Measurements from ENCODE around the gene NFE2L3. TPM values are rescaled to one million over a fixed set of nuclear protein-coding genes. Genes with fewer than 3 reads are reported as not detected.
A peak's percentile ranks its signal among the peaks of the same experiment; 100 is the strongest.

NFE2L3 gene
- total and polyA plus RNA-seq, 2 of the 8 experiments (the other 6 are each of a cell fraction or from before 2014, with no cell fraction given) = 64.9 to 76.5 TPM

DNA sequence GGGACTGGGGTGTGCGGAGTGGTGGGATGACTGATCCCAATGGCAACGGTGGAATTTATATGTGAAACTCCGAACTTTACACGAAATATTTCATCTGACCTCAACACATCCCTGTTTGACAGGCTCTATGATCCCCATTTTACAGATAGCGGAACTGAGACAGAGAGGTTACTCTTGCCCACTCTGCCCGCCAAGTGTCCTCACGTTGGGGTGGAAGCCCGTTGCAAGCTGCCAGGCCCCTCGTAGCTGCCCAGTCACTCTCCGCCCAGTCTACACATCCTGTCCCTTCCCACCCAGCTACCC lies 397 bp upstream of the NFE2L3 start:
- FAIRE-seq (no peak), DNase-seq (ENCODE audit: low read depth in 1 of 2, low spot score in 2 of 2) (no peak)
- H2BK120ac ChIP-seq (replicated peaks; ENCODE audit: low read depth, low read length) = peak overlapping the region; percentile 18
- no peaks in the 10 kb centered on the region for H3K36me3 ChIP-seq (ENCODE audit: control insufficient read depth in 2 of 4, insufficient read depth in 4 of 4, low read length in 3 of 4)
- H3K27ac ChIP-seq (ENCODE audit: low read depth, low read length) = no peak overlapping the region
- H3K18ac ChIP-seq (ENCODE audit: extremely low read depth, low read length) = peak overlapping the region; percentile 60
- H2AK5ac ChIP-seq (ENCODE audit: low read depth, low read length) = peak overlapping the region; percentile 58; the same call in 1 of the 2 replicates
- H3K27me3 ChIP-seq (replicated peaks in 1 of 4; ENCODE audit: control insufficient read depth in 3 of 4, extremely low read depth in 1 of 4, insufficient read depth in 3 of 4, low read length in 3 of 4) = peaks cover 0 to 7% (median 0%) of the 10 kb centered on the region in 4 experiments; a peak in 2 of 7 replicates
- H2BK15ac ChIP-seq (ENCODE audit: low read length) = peak overlapping the region; percentile 99; the same call in 1 of the 2 replicates
- H2BK20ac ChIP-seq (ENCODE audit: low read length) = peak overlapping the region; percentile 77
- H3K4ac ChIP-seq (replicated peaks; ENCODE audit: insufficient read length, low read depth, low read length) = peak overlapping the region; percentile 75
- peak overlapping the region in 2 of 4 experiments; percentile 26 to 95; a peak in 4 of 8 replicates for H3K4me3 ChIP-seq (ENCODE audit: extremely low read depth in 1 of 4, insufficient read depth in 2 of 4, low read depth in 3 of 4, low read length in 4 of 4)
- peak overlapping the region; percentile 28 for H3K56ac ChIP-seq (replicated peaks; ENCODE audit: insufficient read length, low read depth, low read length)
- H3K9me3 ChIP-seq (ENCODE audit: insufficient read depth in 2 of 2, low read depth in 1 of 2, low read length in 1 of 2) = peaks cover 7 to 13% of the 10 kb centered on the region in 2 experiments; a peak in 2 of 4 replicates
- no peak overlapping the region for H3K14ac ChIP-seq (ENCODE audit: insufficient read length)
- H3K79me2 ChIP-seq (ENCODE audit: control insufficient read depth in 1 of 2, insufficient read depth in 2 of 2, low read length in 2 of 2) = peaks cover 9 to 39% of the 10 kb centered on the region in 2 experiments
- TF ChIP-seq TEAD4 (IDR thresholded peaks at IDR 0.05; ENCODE audit: low read depth, low read length) (no peak), NANOG (IDR thresholded peaks at IDR 0.05; ENCODE audit: insufficient read depth, low read depth, low read length, poor library complexity, severe bottlenecking) (no peak), TAF7 (optimal IDR thresholded peaks at IDR 0.05; ENCODE audit: borderline replicate concordance, low read depth, low read length) (no peak), BRCA1 (IDR thresholded peaks at IDR 0.05; ENCODE audit: low read depth, low read length) (no peak), KDM5A (IDR thresholded peaks at IDR 0.05; ENCODE audit: low read length) (no peak), BACH1 (IDR thresholded peaks at IDR 0.05; ENCODE audit: low read length) (no peak)
- H4K5ac ChIP-seq (ENCODE audit: insufficient read length, low read depth, low read length) = no peak overlapping the region
- WGBS, 2 experiments (ENCODE audit: extremely low coverage in 1 of 2, insufficient coverage in 1 of 2, insufficient read length in 1 of 2, insufficient replicate concordance in 2 of 2, low coverage in 1 of 2, low lambda C conversion rate in 2 of 2, missing lambda C conversion rate in 1 of 2) = 92% methylated on average over 9 of the region's 10 CpGs; no CpG with 5 or more reads in 1 of the 2 experiments
- peak overlapping the region; percentile 91 for H4K91ac ChIP-seq (replicated peaks; ENCODE audit: insufficient read length, low read length)
- H3K4me2 ChIP-seq (ENCODE audit: insufficient read depth in 1 of 2, low read depth in 2 of 2, low read length in 2 of 2) = peak overlapping the region; percentile 57 to 98
- peaks cover 16 to 19% of the 10 kb centered on the region in 2 experiments for H4K20me1 ChIP-seq (replicated peaks in 1 of 2; ENCODE audit: control insufficient read depth in 1 of 2, insufficient read depth in 2 of 2, low read length in 2 of 2)
- H3K9ac ChIP-seq (replicated peaks in 1 of 4; ENCODE audit: extremely low read depth in 1 of 4, low read depth in 3 of 4, low read length in 3 of 4) = no peak overlapping the region
- H3K23me2 ChIP-seq (ENCODE audit: low read depth, low read length) = peaks cover 6% of the 10 kb centered on the region
- peaks cover 14 to 30% (median 21%) of the 10 kb centered on the region in 4 experiments for H3K4me1 ChIP-seq (replicated peaks in 1 of 4; ENCODE audit: control insufficient read depth in 3 of 4, insufficient read depth in 4 of 4, low read length in 3 of 4)
- no peak overlapping the region for H3K23ac ChIP-seq (ENCODE audit: insufficient read length)
- ChIA-PET POLR2A (ENCODE audit: partially characterized antibody) (interaction anchor here (0.7 to 5.2 kb wide), 17 partner anchors 10 to 213 kb away, joined by 3 to 36 read pairs (median 4); partner anchors contain the start of genes CBX3 and HNRNPA2B1), CTCF (ENCODE audit: partially characterized antibody) (interaction anchor here (0.6 to 2.0 kb wide), 12 partner anchors 9 to 959 kb away, joined by 3 to 12 read pairs (median 3); no protein-coding TSS in a partner anchor)
- peak overlapping the region; percentile 60 for H2BK5ac ChIP-seq (ENCODE audit: low read depth, low read length)
- peak overlapping the region; percentile 58; the same call in 1 of the 2 replicates for H4K8ac ChIP-seq (ENCODE audit: extremely low read depth, insufficient read depth, low read length)
- peak overlapping the region; percentile 95; the same call in 1 of the 2 replicates for H2BK12ac ChIP-seq (ENCODE audit: low read depth, low read length)
- H3K79me1 ChIP-seq (ENCODE audit: low read depth, low read length) = peaks cover 17% of the 10 kb centered on the region
- H2AFZ ChIP-seq (ENCODE audit: low read length) = 0 out of 2 replicates have a peak overlapping the region, but pooled peaks have one; percentile 55
